Measurements from ENCODE around the gene CIRBP. TPM values are rescaled to one million over a fixed set of nuclear protein-coding genes. Genes with fewer than 3 reads are reported as not detected.
A peak's percentile ranks its signal among the peaks of the same experiment; 100 is the strongest.

CIRBP gene
- total and polyA plus RNA-seq, 9 of the 15 experiments (the other 6 are each of a cell fraction or from before 2014, with no cell fraction given), result 20.5 to 327 (median 176) TPM

DNA sequence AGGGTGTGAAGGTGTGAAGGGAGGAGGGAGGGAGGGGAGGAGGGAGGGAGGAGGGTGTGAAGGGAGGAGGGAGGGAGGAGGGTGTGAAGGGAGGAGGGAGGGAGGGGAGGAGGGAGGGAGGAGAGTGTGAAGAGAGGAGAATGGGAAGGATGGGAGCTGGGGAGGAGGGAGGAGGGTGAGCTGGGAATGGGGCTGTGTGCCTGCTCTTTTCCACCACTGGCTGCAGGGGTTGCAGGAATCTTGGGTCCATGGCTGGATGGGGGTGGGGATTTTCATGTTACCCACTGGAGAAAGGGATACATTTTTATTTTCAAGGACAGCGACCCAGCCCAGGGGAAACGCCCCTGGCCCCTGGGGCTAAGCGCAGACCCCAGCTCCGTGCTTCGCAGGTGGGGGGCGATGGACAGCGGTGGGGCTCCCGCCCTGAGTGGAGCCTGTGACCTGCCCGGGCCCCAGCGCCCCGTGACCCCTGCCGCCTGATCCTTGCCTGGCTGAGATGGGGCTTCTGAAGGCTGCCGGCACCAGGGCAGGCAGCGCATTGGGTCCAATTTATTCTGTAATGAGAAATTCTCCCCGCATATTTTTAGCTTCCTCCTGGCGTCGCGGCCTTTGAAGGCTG is 13.6 kb downstream of the CIRBP start:
- H3K9ac ChIP-seq (ENCODE audit: insufficient read depth in 1 of 2, low read depth in 2 of 2, low read length in 2 of 2), result peak overlapping the region in 1 of 2 experiments; percentile 45; a peak in 2 of 4 replicates
- POLR2A ChIA-PET, result interaction anchor here (0.6 to 2.0 kb wide), 3 partner anchors 8 to 162 kb away, joined by 3 to 9 read pairs (median 4); partner anchors contain the start of genes CIRBP and FAM174C
- peaks cover 9 to 26% of the 10 kb centered on the region in 2 experiments; a peak in 3 of 5 replicates for H3K27me3 ChIP-seq (ENCODE audit: control insufficient read depth in 2 of 2, insufficient read depth in 2 of 2, low read length in 2 of 2)
- in situ Hi-C loops (cut with MboI), result no loop called here
- H3K36me3 ChIP-seq (ENCODE audit: control insufficient read depth, insufficient read depth, low read length), result peaks cover 29% of the 10 kb centered on the region; the same call in 2 of the 3 replicates
- H3K4me3 ChIP-seq, result no peak overlapping the region
- H3K27ac ChIP-seq (ENCODE audit: extremely low read depth, low read depth, low read length), result no peak overlapping the region
- intact Hi-C loops (cut with micrococcal nuclease), result no loop called here
- DNase-seq (ENCODE audit: extremely low read depth in 1 of 4, low spot score in 3 of 4) (no peak), FAIRE-seq (no peak), ATAC-seq (no peak)
- no peak overlapping the region for H2AFZ ChIP-seq (ENCODE audit: low read depth, low read length)
- BruUV-seq (replicated peaks), result no TSS peak
- CTCF ChIA-PET (ENCODE audit: low intra/inter-chr PET ratio), result no interaction called here
- no peaks in the 10 kb centered on the region; the same call in 2 of the 3 replicates for H3K79me2 ChIP-seq (ENCODE audit: control insufficient read depth, insufficient read depth, low read length)
- H4K20me1 ChIP-seq (replicated peaks; ENCODE audit: control insufficient read depth, insufficient read depth, low read length), result peaks cover 20% of the 10 kb centered on the region
- no peaks in the 10 kb centered on the region for H3K9me1 ChIP-seq (ENCODE audit: control insufficient read depth, insufficient read depth, low read length)
- peaks cover 0 to 82% of the 10 kb centered on the region in 2 experiments; a peak in 2 of 5 replicates for H3K4me1 ChIP-seq (replicated peaks in 1 of 2; ENCODE audit: control insufficient read depth in 2 of 2, insufficient read depth in 2 of 2, low read length in 2 of 2)
- TF ChIP-seq ZBTB7A (IDR thresholded peaks at IDR 0.05; ENCODE audit: borderline replicate concordance, control insufficient read depth, low read depth, low read length), result peak; percentile 29; the same call in 1 of the 2 replicates
- TF ChIP-seq RB1 (IDR thresholded peaks at IDR 0.05; ENCODE audit: low read depth), result no peak
- peak; percentile 99 for TF ChIP-seq ZNF263 (CRISPR knock-in tag; IDR thresholded peaks at IDR 0.05; ENCODE audit: borderline replicate concordance)
- no peak for TF ChIP-seq ESRRB (CRISPR knock-in tag; IDR thresholded peaks at IDR 0.05; ENCODE audit: borderline replicate concordance)
- no peak for TF ChIP-seq ZNF217 (CRISPR knock-in tag; IDR thresholded peaks at IDR 0.05)
- no peak overlapping the region for H3K4me2 ChIP-seq (ENCODE audit: insufficient read depth, low read length)
- no peaks in the 10 kb centered on the region for H3K9me3 ChIP-seq (replicated peaks; ENCODE audit: control insufficient read depth, insufficient read depth, low read depth, low read length)
- 40% methylated on average over 18 of the region's 18 CpGs for WGBS (ENCODE audit: insufficient coverage, low coverage, missing lambda C conversion rate)

Data from K562 (cell line).